Breast epithelium (tissue), 3 donors: Measurements from ENCODE around the gene NOTO.

Experiments used
- POLR2A ChIP-seq: fragments of 450-650 bp; IDR thresholded peaks from one replicate; pipeline ENCODE4 v1.6.1; 2016; ENCODE audit warnings: antibody characterized with exemption, mild to moderate bottlenecking, moderate library complexity
- POLR2AphosphoS5 ChIP-seq, 3 donors: sonication (generic); formaldehyde crosslinking; IDR thresholded peaks; one replicate each; pipeline ENCODE4 v1.6.1; 2017; ENCODE audit warnings: antibody characterized with exemption in 3 of 3
- TF ChIP-seq, protein P1 (sequence below), 3 donors: fragments of 450-650 bp; IDR thresholded peaks; one replicate each; pipeline ENCODE4 v1.5.1; 2016 to 2017; ENCODE audit warnings: antibody characterized with exemption in 3 of 3, mild to moderate bottlenecking in 3 of 3, moderate library complexity in 3 of 3

DNA sequence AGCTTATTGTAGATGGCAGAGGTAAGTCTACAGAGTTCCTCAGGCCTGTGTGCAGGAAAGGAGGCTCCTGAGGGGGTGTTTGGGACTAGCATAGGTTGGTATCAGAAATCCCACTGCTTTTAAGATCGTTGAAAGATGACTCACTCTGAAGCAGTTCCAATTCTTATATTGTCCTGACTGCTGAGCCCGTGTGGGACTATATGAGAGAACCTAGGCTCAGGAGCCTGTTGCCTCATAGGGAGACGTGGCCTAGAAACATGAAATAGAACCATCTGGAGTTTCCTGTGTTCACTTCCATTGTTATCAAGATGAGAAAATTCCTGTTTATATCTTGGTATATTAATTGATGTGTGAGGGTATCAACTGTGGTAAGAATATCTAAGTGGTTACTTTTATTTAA, 37.4 kb downstream of the NOTO start:
- TF ChIP-seq, protein P1, sequence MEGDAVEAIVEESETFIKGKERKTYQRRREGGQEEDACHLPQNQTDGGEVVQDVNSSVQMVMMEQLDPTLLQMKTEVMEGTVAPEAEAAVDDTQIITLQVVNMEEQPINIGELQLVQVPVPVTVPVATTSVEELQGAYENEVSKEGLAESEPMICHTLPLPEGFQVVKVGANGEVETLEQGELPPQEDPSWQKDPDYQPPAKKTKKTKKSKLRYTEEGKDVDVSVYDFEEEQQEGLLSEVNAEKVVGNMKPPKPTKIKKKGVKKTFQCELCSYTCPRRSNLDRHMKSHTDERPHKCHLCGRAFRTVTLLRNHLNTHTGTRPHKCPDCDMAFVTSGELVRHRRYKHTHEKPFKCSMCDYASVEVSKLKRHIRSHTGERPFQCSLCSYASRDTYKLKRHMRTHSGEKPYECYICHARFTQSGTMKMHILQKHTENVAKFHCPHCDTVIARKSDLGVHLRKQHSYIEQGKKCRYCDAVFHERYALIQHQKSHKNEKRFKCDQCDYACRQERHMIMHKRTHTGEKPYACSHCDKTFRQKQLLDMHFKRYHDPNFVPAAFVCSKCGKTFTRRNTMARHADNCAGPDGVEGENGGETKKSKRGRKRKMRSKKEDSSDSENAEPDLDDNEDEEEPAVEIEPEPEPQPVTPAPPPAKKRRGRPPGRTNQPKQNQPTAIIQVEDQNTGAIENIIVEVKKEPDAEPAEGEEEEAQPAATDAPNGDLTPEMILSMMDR (IDR thresholded peaks at IDR 0.05) = no peak
- TF ChIP-seq POLR2A (no peak), POLR2AphosphoS5 (IDR thresholded peaks at IDR 0.05) (no peak)
